IPS-NIHi7 (cell line): Measurements from ENCODE around the gene ZNF3.

ENCODE experiments used
- DNase-seq: peaks from one replicate; pipeline ENCODE4 v3.0.0; 2012; ENCODE audit warnings: mixed read lengths; ENCODE audit errors: extremely low spot score

Gene ZNF3

GRCh38 chr7:100088621-100089457 is 7.3 kb upstream of the ZNF3 start, which contains the start of gene COPS6:
TSS of gene COPS6 (plus strand) at chr7:100088969. CDS start at chr7:100088991, 22 bp downstream.
- peak; percentile 79 for DNase-seq

DNA sequence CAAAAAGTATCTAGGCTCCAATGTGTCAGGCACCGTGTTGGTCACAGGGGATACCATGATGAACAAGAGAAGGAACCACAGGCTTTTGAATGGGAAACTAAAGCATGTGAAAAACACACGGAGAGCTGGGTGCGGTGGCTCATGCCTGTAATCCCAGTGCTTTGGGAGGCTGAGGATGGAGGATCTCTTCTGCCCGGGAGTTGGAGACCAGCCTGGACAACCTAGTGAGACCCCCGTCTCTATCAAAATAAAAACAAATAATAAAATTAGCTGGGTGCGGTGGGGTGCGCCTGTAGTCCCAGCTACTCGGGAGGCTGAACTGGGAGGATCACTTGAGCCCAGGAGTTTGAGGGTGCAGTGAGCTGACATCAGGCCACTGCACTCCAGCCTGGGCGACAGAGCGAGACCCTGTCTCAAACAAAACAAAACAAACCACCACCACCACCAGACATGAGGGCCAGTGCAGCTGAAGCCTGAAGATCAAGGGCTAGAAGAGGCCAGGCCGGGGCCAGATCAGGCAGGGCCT is 6.6 kb upstream of the ZNF3 start:
- no peak for DNase-seq

GRCh38 chr7:100087055-100087750 is 5.7 kb upstream of the ZNF3 start:
- no peak for DNase-seq

- no peak for DNase-seq
Measured at GRCh38 chr7:100085515-100085914, 4.0 kb upstream of the ZNF3 start.

GRCh38 chr7:100082978-100083377 is 1.5 kb upstream of the ZNF3 start:
- no peak for DNase-seq

DNA sequence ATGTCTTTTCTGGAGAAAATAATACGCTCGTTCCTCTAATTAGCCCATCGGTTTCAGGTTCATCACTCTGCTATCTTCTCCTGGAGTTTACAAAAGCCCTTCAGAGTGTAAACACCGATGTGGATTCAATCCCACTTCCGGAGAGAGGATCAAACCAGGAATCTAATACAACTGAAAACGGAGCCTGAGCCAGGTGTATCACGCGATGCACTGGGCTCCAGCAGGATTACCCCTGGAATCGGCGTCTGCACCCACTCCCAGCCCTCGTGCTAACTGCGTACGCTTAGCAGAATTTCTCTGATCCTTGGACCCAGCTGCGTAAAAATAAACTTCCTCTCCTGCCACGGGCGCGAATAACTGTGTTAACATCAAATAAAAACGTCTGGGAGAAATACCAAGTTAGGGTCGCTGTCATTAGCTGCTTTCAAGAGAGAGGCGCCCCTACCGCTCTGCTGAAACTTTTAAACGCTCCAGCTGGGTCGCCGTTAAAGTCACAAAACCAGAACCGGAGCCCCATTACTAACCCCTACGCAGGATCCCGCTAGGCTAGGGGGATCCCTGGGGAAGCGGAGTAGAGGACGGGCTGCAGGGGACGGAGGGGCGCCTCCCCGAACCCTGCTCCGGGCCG is 502 bp downstream of the ZNF3 start:
- DNase-seq: no peak

DNA sequence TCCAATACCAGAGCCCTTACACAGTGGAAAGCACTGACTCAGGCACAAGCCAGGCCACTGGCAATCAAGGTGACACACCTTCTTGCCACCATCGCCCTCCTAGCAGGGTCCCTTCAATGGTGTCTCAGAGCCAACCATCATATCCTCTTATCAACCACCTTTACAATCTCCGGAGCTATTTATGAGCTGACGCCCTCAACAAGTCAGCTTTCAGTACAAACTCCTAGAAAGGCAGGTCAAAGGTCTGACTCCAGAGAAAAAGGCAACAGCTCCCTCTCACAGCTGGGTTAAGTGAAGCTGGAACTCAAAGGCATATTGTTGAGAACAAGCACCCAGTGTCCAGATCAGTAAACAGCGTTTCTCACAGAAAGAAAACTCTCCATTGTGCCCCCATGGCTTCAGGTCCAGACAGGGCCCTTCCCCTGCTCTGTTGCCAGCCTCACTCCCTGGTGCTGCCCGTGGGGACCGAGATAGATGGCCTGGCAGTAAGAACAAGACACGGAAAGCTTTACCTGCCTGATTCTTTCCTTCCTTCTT is 2.4 kb downstream of the ZNF3 start:
- DNase-seq: no peak

- DNase-seq: no peak
Measured at GRCh38 chr7:100077205-100077604, 4.3 kb downstream of the ZNF3 start.

DNA sequence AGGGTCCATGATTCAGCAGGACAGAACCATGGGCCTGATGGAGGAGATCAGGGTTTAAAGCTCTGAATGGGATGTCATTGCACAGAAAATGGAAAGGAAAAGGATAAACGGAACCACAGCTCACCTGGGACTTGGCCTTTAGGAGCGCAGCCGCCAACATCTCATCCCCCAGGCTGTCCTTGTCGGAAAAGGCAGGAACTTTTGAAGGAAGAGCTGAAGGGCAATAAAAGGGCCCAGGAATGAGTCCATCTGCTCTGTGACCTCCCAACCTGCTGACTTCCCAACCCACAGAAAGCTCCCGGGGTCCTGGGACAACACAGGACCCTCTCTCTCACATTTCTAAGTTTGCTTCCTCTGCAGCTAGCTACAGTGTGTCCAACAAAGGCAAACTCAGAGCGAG is 6.1 kb downstream of the ZNF3 start:
- DNase-seq: no peak

DNA sequence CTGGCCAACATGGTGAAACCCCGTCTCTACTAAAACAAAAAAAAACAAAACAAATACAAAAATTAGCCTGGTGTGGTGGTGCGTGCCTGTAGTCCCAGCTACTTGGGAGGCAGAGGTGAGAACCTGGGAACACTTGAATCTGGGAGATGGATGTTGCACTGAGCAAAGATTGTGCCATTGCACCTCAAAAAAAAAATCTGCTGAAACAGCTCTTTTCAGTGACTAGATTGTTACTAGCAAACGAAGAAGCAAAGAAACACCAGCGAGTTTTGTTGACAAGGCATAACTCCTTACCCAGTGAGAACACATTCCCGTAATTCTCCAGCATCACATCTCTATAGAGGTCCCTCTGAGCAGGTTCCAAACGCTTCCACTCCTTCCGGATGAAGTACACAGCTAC is 6.7 kb downstream of the ZNF3 start:
- no peak for DNase-seq

- DNase-seq: no peak
Measured at GRCh38 chr7:100072462-100072861, 9.1 kb downstream of the ZNF3 start.

GRCh38 chr7:100071018-100071723 is 10.4 kb downstream of the ZNF3 start:
- no peak for DNase-seq

DNA sequence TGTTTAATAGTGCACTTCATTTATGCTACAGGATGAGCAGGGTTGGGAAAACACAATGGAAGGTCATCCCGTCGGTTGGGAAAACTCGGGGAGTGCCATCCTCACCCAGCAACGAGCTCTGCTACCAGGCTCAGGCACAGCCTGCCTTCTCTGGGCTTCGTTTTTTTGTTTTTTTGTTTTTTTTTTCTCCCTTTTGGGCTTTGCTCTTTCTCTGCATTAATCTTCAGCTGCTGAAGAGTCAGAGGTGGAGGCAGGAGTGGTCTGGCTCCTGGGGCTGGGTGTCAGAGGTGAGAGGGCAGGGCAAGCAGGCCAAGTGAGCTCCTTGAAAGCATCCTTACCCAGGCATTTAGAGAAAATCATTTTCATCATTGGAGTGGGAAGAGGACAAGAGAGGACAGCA is 11.5 kb downstream of the ZNF3 start:
- DNase-seq: no peak

DNA sequence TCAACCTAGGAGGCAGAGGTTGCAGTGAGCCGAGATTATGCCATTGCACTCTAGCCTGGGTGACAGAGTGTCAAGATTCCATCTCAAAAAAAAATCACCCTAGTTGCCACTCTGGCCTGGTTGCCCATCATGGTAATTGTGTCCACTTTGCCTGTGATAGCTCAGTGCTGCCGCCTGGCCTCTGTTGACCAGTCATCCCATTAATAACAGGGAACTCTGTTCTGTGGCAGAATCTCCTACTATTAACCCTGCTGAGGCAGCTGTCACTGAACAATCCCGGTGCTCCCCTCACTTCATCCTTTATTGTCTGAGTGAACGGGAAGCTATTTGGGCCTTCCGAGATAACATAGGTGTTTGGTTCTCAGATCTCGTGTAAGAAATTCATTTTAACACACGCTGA is 14.6 kb downstream of the ZNF3 start:
- DNase-seq: peak; percentile 49

DNA sequence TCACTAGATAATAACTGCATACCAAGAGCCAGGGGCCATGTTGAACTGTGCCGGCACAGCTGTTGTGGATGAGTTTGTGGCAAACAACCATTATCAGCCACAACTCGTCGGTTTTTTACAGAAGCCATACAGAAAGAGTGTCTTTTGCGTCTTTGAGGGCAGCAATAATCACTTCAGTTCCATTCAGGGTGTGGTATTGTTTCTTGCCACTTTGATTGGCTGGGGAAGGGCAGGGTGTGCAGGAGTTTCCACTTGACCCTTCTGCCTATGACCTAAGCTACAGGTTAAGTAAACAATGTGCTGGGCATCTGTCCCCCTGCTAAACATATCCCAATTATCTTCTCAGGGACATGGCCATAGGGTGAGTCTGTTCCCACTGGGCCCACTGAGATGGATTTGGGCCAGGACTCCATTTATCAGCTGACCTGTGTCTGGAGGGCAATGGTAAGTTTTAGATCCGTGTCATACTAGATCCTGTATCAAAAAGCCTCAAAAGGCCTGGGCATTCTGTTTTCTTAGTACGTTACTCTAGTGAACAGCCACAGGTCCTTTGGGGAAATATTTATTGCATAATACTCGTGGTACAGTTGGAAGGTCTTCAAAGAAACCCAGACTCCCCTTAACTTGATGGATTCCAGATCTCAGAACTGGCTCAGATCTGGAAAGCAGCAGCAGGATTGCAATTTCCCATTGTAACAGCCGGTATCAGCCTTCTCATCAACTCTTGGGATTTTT is 15.9 kb downstream of the ZNF3 start:
- no peak for DNase-seq

DNA sequence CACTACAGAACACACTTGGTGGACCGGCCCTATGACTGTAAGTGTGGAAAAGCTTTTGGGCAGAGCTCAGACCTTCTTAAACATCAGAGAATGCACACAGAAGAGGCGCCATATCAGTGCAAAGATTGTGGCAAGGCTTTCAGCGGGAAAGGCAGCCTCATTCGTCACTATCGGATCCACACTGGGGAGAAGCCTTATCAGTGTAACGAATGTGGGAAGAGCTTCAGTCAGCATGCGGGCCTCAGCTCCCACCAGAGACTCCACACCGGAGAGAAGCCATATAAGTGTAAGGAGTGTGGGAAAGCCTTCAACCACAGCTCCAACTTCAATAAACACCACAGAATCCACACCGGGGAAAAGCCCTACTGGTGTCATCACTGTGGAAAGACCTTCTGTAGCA is 17.4 kb downstream of the ZNF3 start:
- no peak for DNase-seq

- no peak for DNase-seq
Measured at GRCh38 chr7:100063376-100063775, 18.1 kb downstream of the ZNF3 start.

GRCh38 chr7:100061518-100062193 is 19.9 kb downstream of the ZNF3 start:
- DNase-seq: no peak

DNA sequence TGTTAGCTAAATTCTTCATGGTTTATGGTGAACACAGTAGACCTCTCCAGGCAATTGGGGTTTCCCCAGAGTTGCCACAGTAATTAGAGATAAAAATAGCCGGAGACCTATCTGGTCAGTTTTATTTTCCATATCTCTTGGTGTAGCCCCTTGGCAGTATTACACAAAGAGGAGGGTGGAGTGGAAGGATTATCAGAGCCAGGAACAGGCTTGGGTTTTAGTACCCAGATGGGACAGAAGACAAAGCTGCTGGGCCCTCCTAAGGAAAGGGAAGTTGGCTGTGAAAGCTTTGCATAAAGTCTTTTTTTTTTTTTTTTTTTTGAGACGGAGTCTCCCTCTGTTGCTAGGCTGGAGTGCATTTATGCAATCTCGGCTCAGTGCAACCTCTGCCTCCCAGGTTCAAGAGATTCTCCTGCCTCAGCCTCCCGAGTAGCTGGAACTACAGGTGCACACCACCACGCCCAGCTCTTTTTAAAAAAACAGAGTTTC is 22.2 kb downstream of the ZNF3 start:
- no peak for DNase-seq

GRCh38 chr7:100057006-100057405 is 24.5 kb downstream of the ZNF3 start:
- no peak for DNase-seq
